HG03280 (cell line): ENCODE data around the gene TOM1L2.
A peak's percentile ranks its signal among the peaks of the same experiment; 100 is the strongest.

Experiments
- ATAC-seq: cut with Tn5 transposase; IDR thresholded peaks from one replicate; pipeline ENCODE4 v1.9.1; 2021; ENCODE audit warnings: mild to moderate bottlenecking, moderate library complexity; ENCODE audit not compliant: unreplicated experiment

Gene TOM1L2

DNA sequence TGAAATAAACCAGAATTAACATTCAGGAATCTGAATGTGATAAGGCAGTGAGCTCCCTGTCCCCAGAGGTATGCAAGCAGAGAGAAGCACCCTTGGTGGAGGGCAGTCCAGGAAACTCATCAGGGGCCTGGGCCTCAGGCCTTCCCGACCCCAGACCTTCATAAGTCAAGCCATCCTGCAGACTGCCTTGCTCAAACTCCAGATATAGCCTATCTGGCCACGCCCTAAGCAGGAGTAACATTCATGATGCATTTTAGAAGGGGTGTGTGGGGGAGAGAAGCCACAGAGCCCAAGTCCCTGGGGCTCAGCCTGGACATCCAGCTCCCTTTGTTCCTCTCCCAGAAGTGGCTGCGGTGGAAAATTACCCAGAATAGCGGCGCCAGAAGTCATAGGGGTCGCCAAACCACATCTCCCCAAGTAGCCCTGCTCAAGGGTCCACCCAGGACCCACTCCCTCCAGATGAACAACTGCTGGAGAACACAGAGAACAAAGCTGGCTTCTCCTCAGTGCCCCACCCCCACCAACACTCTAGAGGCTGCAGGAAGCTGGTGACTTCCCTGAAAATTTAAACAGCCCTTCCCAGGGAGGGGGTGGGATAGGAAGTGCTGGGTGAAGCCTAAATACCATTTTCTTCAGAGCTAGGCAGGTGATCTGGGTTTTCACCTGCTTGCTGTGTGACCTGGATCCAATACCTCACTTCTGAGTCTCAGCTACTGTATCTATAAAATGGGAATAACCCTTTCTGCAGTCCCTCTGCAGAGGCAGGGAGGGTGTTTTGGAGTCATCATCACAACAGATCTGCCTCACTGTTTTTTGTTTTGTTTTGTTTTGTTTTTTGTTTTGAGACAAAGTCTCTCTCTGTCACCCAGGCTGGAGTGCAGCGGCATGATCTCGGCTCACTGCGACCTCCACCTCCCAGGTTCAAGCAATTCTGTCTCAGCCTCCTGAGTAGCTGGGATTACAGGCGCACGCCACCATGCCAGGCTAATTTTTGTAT, 133.9 kb downstream of the TOM1L2 start:
- ATAC-seq, result no peak

DNA sequence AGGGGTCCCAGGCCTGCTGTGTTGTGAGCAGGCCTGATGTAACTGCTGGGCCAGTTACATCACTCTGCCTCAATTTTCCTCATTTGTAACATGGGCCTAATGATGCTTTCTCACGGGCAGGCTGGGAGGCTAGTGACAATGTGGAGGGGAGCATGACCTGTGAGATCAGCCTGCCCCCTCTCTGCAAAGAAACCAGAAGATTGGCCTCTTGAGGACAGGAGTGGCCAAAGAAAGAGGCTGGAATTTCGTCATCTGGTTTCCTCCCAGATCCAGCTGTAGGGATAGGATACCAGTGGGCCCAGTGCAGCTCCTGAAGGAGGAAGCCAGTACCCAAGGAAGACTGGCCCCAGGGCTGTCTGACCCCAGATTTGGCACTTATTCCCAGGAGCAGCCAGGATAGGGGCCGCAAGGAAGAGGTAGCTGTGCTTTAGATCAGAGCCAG, 134.8 kb downstream of the TOM1L2 start:
- no peak for ATAC-seq

DNA sequence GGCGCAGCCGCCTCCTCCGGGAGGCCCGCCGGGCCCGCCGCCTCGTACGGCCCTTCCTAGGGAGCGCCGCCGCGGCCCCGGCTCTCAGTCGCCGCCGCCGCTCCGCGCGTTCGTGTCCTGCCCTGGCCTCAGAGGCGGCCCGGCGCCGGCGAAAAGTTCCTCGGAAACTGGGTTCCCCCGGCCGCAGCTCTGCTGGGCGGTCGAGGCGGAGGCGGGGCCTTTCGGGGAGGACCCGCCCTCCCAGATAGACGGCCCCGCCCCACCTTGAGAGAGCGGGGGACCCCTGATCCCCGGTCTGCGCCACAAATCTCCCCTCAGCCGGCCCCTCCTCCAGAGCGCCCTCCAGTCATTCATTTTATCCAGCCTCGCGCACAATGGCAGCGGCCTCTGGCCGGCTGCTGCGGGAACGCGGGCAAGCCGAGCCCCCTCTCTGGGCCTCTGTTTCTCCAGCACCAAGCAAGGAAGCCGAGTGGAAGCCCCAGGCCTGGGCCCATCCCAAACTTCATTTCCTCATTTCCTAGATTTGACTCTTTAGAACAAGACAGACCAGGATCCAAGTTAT, 135.3 kb downstream of the TOM1L2 start, which contains the start of gene SREBF1:
Gene SREBF1 (minus strand): TSS at position 169 of the 562 bp plus-strand sequence. CDS start 169 bp downstream, outside the sequence.
- ATAC-seq, result peak; percentile 32

- peak; percentile 67 for ATAC-seq
These were observed 135.9 kb downstream of the TOM1L2 start for GRCh38 chr17:17836250-17836817.

DNA sequence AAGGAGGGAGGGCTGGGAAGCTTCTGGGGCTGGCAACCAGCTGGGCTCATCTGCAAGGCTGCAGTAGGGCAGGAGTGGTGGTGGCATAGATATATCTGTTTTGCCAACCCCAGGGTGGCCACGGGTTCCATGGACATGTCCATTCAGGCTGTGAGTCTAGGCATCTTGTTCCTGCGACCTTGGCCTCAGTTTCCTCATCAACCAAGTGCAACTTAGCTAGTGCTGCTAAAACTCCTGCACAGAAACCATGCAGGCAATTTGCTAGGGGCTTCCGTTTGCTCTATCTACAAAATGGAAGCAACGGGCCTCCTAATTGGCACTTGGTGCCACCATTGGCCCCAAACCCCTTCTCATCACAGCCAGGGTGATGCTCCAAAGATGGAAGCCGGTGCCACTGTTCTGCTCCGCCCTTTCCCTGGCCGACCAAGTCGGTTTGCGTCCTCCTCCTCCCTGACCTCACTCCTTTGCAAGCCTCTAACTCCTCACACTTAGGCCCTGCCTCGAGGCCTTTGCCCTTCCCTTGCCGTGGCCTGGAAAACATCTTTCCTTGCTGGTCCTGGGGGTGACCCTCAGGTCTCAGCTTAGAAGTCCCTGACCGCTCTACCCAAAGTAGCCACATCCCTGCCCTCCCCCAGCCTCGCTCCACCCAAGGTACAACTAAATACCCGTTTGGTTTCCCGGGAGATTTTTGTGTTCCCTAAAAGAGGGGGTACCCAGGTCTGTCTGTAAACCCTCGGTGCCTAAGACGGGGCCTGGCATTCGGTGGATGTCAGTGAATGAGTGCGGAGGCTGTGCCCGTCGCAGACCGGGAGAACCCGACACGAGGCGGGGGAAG, 136.6 kb downstream of the TOM1L2 start:
- ATAC-seq, result no peak

- ATAC-seq, result no peak
These were observed 137.2 kb downstream of the TOM1L2 start for GRCh38 chr17:17834974-17835373.

- ATAC-seq, result no peak
These were observed 138.4 kb downstream of the TOM1L2 start for GRCh38 chr17:17833658-17834357.

DNA sequence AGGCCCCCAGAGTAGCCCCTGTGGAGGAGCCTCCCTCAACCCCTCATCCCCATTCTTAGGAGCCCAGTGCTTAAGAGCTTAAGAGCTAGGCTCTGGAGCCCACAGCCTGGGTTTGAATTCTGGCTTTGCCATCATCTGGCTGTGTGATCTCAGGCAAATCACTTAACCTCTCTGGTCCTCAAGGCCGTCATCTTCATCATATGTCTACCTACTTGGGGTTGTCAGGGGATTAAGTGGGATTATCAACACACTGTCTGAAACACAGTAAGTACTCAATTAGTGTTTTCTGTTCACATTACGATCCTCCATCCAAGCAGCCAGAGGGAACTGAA, 140.2 kb downstream of the TOM1L2 start:
- no peak for ATAC-seq

GRCh38 chr17:17831208-17832031, 140.8 kb downstream of the TOM1L2 start:
- ATAC-seq, result no peak

- no peak for ATAC-seq
These were observed 141.4 kb downstream of the TOM1L2 start for GRCh38 chr17:17830740-17831207.

- no peak for ATAC-seq
These were observed 142.0 kb downstream of the TOM1L2 start for GRCh38 chr17:17830269-17830567.

DNA sequence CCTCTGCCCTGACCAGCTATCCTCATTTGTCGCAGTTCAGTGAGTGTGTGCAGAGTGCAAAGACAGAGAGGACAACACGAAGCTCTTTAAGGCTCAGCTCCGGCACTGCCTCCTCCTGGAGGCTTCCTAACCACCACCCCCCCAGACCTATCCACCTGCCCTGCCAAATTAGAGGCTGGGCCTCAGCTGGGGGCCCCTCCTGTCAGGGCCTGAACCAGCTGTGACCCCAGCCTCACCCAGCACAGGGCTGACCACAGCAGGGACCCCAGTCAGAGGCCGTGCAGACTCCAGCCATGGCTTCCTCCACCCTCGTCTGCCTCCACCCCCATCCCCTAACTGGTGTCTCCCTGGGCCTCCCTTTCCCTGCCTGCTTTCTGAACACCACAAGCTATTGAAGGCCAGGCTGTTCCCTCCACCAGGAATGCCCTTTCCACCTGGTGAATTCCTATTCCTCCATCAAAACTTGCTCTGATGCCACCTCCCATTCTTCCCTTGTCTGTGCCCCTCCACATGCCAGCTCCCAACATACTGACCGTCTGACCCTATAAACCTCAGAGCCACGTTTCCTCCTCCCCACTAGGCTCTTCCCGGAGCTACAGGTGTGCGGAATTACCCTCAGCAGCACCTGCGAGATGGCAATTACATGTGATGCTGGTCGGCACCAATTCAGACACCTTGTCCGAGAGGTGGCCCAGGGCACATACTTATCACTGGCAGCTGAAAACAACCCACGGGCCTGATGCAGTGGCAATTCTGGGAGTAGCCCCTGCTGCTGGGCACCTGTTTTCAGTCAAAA, 144.2 kb downstream of the TOM1L2 start:
- ATAC-seq, result no peak

DNA sequence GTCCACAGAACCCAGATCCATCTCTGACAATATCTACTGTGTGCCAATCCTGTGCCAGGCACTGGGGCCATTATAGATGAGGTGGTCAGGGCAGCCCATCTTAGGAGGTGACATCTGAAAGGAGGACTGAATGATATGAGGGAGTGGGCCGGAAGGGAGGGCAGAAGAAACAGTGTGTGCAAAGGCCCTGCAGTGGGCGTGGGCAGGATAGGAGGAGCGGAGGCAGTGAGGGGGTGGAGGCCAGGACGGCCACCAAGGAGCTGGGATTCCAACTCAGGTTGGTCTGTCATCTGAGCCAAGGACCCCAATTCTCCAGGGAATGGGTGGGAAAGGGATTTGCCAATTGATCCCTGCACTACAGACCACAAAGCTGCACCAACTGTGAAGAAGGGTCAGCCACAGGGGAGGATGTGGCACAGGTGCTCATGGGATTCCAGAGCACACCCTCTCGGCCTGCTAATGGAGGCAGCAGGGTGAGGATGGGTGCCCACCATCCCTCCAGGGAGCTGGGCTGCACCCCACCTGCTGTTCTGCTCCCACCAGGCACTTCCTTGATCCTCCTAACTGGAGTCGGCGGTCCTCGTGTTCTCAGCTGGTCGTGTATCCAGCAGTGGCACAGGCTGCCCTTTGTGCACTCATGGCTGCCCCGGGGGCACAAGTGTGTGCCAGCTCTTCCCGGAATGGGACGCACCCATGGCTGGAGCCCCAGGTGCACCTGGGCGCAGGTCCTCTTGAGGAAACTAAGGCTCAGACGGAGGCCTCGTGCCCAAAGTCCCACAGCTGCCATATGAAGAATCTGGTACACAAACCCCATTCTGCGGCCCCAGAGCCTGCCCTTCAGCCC, 145.0 kb downstream of the TOM1L2 start:
- ATAC-seq, result no peak

DNA sequence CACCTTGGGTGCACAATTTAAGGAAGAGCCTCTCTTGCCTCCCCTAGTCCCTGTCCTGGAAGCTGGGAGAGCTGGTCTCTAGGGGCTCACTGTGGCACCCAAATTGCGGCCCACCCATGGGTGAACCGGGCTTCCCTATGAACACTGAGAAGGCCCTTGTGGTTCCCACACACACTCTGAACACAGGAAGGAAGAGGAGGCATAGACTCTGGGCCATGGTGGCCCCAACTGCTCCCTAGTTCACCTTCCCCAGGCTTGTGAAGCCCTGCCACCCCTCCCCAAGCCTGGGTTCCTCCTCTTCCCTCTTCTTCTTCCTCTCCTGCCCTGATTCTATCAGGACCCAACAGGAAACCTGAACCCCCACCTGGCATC, 145.9 kb downstream of the TOM1L2 start:
- ATAC-seq, result no peak

DNA sequence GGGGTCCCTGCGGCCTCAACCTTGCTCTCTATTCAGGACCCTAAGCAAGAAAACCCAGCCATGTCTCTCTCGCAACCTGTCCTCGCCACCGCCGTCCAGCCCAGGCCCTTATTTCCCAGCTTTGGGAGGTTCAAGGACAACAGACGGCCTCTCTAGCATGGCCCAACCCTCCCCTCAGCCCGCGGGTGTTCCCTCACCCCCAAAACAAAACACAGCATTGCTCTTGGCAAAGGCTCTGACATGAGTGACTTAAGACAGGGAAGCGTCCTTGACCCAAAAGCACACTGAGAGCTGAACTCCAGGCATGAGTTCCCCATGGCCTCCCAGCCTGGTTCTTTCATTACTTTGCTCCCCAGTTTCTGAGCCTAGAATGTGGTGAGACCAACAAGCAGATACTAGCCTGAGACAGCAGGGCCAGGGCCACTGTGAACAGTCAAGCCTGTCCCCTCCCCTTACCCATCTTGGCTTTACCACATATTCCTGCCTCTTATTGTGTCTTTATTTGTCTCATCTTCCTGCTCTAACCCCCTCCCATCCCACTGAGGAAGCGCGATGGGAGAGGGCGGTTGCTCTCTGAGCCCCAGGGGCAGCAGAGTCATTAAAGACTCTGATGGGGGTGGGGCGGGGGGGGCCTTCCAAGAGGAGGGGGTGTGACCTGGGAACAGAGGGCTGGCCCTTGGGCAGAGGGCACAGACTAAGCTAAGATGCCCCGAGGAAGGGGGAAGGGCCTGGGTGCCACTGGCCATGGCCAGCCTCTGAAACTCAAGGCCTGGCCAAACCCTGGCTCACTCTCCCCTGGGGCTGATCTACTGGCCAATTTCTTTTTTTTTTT, 147.2 kb downstream of the TOM1L2 start:
- no peak for ATAC-seq

- ATAC-seq, result peak; percentile 20
These were observed 147.9 kb downstream of the TOM1L2 start for GRCh38 chr17:17824119-17824782.
